Measurements from ENCODE around the gene PDSS2. TPM values are rescaled to one million over a fixed set of nuclear protein-coding genes. Genes with fewer than 3 reads are reported as not detected.

PDSS2 gene
- total and polyA plus RNA-seq, 2 donors (not counting 1 experiment from before 2014, with no cell fraction given): 16.9 to 17.0 TPM

- Mint-ChIP-seq H3K9me3 (ENCODE audit: insufficient read depth) (no peaks in the 10 kb centered on the region), H3K4me3 (no peak overlapping the region), H3K27ac (no peak overlapping the region), H3K4me1 (no peaks in the 10 kb centered on the region), H3K27me3 (no peaks in the 10 kb centered on the region)
- Histone ChIP-seq H2AFZ (ENCODE audit: insufficient read depth, low read depth, low read length, poor library complexity, severe bottlenecking) (no peak overlapping the region), H3K27ac (ENCODE audit: low read length in 2 of 2) (no peak overlapping the region), H3K9ac (ENCODE audit: low read length) (no peak overlapping the region), H3K79me2 (ENCODE audit: control insufficient read depth, insufficient read depth, low read length) (no peaks in the 10 kb centered on the region), H3K36me3 (replicated peaks in 1 of 2; ENCODE audit: control extremely low read depth in 1 of 2, control insufficient read depth in 1 of 2, extremely low read depth in 1 of 2, insufficient read depth in 2 of 2, low read length in 1 of 2) (no peaks in the 10 kb centered on the region), H3K4me1 (ENCODE audit: control insufficient read depth in 2 of 2, insufficient read depth in 2 of 2, low read length in 2 of 2) (no peaks in the 10 kb centered on the region), H4K20me1 (ENCODE audit: control insufficient read depth, insufficient read depth, low read length, poor library complexity, severe bottlenecking) (no peaks in the 10 kb centered on the region), H3K4me2 (replicated peaks; ENCODE audit: low read depth, low read length, poor library complexity, severe bottlenecking) (no peak overlapping the region), H3K4me3 (ENCODE audit: control extremely low read depth in 1 of 5, extremely low read depth in 1 of 5, insufficient read depth in 1 of 5, low read depth in 2 of 5, low read length in 4 of 5) (no peak overlapping the region), H3K27me3 (replicated peaks in 1 of 4; ENCODE audit: control extremely low read depth in 1 of 4, control insufficient read depth in 3 of 4, insufficient read depth in 4 of 4, low read length in 3 of 4) (no peaks in the 10 kb centered on the region), H3K9me3 (ENCODE audit: control extremely low read depth in 1 of 3, control insufficient read depth in 2 of 3, insufficient read depth in 1 of 3, low read length in 2 of 3) (no peaks in the 10 kb centered on the region)
- ChIA-PET POLR2A (no interaction called here), CTCF (no interaction called here)
- ATAC-seq (ENCODE audit: low read depth) (no peak), DNase-seq (no peak)
- 100% methylated on average over 2 of the region's 3 CpGs for WGBS (ENCODE audit: insufficient coverage)
- intact Hi-C loops (cut with micrococcal nuclease): no loop called here
- TF ChIP-seq EZH2 (IDR thresholded peaks at IDR 0.05; ENCODE audit: borderline replicate concordance, insufficient read depth, low read depth, low read length, poor library complexity, severe bottlenecking) (no peak), CTCF (IDR thresholded peaks at IDR 0.05) (no peak)
Observed at GRCh38 chr6:107355659-107356058, 103.7 kb downstream of the PDSS2 start.

GRCh38 chr6:107354451-107354850 is 104.9 kb downstream of the PDSS2 start:
- H3K4me1 ChIP-seq (ENCODE audit: control insufficient read depth in 2 of 2, insufficient read depth in 2 of 2, low read length in 2 of 2): no peaks in the 10 kb centered on the region
- no peak overlapping the region for H2AFZ ChIP-seq (ENCODE audit: insufficient read depth, low read depth, low read length, poor library complexity, severe bottlenecking)
- no peaks in the 10 kb centered on the region for H3K27me3 Mint-ChIP-seq
- DNase-seq (no peak), ATAC-seq (ENCODE audit: low read depth) (no peak)
- H3K27ac ChIP-seq (ENCODE audit: low read length in 2 of 2): no peak overlapping the region
- H3K9me3 Mint-ChIP-seq (ENCODE audit: insufficient read depth): no peaks in the 10 kb centered on the region
- no peaks in the 10 kb centered on the region for H4K20me1 ChIP-seq (ENCODE audit: control insufficient read depth, insufficient read depth, low read length, poor library complexity, severe bottlenecking)
- no peaks in the 10 kb centered on the region for H3K4me1 Mint-ChIP-seq
- no peak overlapping the region for H3K27ac Mint-ChIP-seq
- TF ChIP-seq CTCF (IDR thresholded peaks at IDR 0.05) (no peak), EZH2 (IDR thresholded peaks at IDR 0.05; ENCODE audit: borderline replicate concordance, insufficient read depth, low read depth, low read length, poor library complexity, severe bottlenecking) (no peak)
- no peaks in the 10 kb centered on the region for H3K79me2 ChIP-seq (ENCODE audit: control insufficient read depth, insufficient read depth, low read length)
- H3K9me3 ChIP-seq (ENCODE audit: control extremely low read depth in 1 of 3, control insufficient read depth in 2 of 3, insufficient read depth in 1 of 3, low read length in 2 of 3): no peaks in the 10 kb centered on the region
- no peaks in the 10 kb centered on the region for H3K27me3 ChIP-seq (replicated peaks in 1 of 4; ENCODE audit: control extremely low read depth in 1 of 4, control insufficient read depth in 3 of 4, insufficient read depth in 4 of 4, low read length in 3 of 4)
- intact Hi-C loops (cut with micrococcal nuclease): no loop called here
- H3K9ac ChIP-seq (ENCODE audit: low read length): no peak overlapping the region
- H3K36me3 ChIP-seq (replicated peaks in 1 of 2; ENCODE audit: control extremely low read depth in 1 of 2, control insufficient read depth in 1 of 2, extremely low read depth in 1 of 2, insufficient read depth in 2 of 2, low read length in 1 of 2): no peaks in the 10 kb centered on the region
- POLR2A ChIA-PET: no interaction called here
- H3K4me3 Mint-ChIP-seq: no peak overlapping the region
- WGBS (ENCODE audit: insufficient coverage): no CpG with 5 or more reads among the region's 2 CpGs
- H3K4me3 ChIP-seq (ENCODE audit: control extremely low read depth in 1 of 5, extremely low read depth in 1 of 5, insufficient read depth in 1 of 5, low read depth in 2 of 5, low read length in 4 of 5): no peak overlapping the region
- CTCF ChIA-PET: no interaction called here
- H3K4me2 ChIP-seq (replicated peaks; ENCODE audit: low read depth, low read length, poor library complexity, severe bottlenecking): no peak overlapping the region

All from B cell (primary cell).